ENCODE measurements around the gene GPR3.

GPR3 gene, protein sequence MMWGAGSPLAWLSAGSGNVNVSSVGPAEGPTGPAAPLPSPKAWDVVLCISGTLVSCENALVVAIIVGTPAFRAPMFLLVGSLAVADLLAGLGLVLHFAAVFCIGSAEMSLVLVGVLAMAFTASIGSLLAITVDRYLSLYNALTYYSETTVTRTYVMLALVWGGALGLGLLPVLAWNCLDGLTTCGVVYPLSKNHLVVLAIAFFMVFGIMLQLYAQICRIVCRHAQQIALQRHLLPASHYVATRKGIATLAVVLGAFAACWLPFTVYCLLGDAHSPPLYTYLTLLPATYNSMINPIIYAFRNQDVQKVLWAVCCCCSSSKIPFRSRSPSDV

DNA sequence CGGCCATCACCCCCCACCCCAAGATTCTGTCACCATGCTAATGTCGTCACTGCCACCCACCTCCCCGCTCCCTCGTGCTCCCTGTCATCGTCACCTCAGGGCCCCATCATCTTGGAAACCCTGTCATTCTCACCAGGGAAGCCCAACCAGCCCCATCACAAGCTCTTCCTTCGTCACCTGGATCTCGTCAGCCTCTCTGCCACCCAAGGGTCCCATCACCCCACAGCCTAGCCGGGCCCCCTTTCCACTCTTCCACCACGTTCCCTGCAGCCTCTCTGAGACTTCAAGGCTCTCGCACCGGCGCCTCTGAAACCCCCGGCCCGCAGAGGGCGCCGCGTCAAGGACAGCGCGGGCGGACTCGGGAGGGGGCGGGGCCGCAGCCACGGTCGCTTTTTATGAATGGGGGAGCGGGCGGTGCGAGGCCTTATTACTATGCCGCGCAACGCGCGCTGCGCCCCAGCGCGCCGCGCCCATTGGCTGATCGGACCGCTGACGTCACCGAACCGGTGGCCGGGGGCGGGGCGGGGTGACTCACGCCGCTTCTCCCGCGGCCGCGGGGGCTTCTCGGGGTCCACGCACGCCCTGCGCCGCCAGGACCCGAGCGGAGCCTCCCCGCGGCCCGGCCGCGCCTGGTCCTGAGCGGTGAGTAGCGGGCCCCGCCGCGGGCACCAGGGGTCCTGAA is at the start of gene GPR3:
GPR3 (plus strand) TSS at position 527 of the 682 bp plus-strand sequence. CDS start 1,177 bp downstream, outside the sequence.
- peak; percentile 96 for DNase-seq

DNA sequence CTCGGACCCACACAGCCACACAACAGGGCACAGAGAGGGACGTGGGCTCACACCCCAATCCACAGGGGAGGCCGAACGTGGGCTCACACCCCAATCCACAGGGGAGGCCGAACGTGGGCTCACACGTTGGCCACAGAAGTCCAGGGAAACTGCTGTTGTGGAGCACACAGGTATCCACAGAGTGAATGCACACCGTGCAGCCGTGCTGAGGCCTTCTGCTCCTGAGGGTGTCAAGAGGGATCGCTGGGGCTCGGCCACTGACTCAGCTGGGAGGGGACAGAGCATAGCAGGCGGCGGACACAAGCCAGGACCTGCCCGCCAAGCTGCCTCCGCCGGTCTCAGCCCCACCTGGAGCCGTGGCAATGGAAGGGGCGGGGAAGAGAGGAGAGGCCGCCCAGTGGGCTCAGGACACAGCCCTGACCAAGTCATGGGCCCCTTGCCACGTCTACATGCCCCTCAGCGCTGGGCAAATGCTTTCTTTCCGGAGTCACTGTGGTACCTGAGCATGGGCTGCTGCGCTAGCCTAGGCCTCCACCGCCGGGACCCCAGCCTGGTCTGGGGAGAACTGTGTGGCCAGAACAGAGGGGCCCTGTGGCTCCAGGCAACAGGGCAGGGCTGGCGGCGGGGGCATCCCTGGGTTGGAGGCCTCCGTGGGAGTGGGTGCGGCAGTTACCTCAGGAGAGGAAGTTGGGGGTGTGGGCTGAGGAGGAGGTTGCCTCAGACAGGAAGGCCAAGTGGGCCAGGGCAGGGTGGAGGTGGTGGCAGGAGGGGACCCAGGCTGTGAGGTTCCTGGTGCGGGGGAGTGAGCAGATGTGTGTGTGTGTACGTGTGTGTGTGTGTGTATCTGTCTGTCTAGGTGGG is 49.4 kb upstream of the GPR3 start:
- DNase-seq: peak; percentile 71

DNA sequence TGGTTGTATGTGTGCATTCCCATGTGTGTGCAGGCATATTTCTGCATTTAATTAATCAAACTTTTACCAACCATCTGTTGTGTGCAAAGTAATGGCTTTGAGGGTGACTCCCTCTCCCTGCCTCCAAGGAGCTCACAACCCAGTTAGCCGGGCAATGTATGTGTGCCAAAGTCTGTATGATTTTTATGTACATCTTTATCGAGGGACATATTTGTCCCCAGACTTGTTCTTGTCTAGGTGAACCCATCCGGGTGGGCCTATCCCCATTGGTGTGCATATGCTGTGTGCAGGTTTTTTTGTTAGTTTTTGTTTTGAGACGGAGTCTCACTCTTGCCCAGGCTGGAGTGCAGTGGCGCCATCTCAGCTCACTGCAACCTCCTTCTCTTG is 48.8 kb upstream of the GPR3 start:
- DNase-seq: no peak

DNA sequence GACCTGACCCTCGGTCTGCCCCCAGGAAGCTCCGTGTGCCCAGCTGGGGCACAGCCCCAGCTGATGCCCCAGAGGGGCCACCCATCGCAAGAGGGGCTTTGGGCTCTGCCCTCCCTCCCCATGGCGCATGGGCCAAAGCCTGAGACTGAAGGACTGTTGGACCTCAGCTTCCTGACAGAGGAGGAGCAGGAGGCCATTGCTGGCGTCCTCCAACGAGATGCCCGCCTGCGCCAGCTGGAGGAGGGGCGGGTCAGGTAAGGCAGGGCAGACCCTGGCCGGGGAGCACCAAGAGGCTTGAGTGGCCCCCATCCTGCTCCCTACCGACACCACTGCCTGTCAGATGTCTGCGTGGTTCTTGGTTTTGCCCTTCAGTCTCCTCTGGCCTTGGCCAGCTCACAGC is 47.1 kb upstream of the GPR3 start:
- DNase-seq: no peak

DNA sequence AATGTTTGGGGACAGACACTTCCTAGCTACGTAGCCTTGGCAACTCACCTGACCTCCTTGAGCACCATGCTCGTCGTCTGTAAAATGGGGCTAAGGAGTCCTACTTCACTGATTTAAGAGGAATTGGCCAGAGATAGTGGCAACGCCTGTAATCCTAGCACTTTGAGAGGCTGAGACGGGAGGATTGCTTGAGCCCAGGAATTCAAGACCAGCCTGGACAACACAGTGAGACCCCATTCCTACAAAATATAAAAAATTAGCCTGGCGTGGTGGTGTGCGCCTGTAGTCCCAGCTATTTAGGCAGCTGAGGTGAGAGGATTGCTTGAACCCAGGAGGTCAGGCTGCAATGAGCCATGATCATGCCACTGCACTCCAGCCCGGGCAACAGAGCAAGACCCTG is 46.1 kb upstream of the GPR3 start:
- no peak for DNase-seq

DNA sequence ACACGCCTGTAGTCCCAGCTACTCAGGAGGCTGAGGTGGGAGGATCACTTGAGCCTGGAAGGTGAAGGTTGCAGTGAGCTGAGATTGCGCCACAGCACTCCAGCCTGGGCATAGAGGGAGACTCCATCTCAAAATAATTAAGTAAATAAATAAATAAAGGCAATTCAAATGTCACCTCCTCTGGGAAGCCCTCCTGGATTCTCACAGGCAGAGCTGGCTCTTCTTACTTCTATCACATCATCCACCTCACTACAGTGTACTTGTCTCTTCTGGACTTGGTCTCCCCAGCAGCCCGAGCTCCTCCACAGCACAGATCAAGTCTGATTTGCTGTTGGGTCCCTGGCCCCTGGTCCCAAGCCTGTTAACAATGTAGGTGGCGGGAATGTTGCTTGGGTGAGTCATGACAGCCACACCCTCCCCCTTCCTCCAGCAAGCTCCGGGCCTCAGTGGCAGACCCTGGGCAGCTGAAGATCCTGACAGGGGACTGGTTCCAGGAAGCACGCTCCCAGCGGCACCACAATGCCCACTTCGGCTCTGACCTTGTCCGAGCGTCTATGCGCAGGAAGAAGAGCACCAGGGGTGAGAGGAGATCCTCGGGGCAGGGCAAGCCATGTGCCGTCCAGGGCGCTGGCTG is 45.3 kb upstream of the GPR3 start:
- no peak for DNase-seq

DNA sequence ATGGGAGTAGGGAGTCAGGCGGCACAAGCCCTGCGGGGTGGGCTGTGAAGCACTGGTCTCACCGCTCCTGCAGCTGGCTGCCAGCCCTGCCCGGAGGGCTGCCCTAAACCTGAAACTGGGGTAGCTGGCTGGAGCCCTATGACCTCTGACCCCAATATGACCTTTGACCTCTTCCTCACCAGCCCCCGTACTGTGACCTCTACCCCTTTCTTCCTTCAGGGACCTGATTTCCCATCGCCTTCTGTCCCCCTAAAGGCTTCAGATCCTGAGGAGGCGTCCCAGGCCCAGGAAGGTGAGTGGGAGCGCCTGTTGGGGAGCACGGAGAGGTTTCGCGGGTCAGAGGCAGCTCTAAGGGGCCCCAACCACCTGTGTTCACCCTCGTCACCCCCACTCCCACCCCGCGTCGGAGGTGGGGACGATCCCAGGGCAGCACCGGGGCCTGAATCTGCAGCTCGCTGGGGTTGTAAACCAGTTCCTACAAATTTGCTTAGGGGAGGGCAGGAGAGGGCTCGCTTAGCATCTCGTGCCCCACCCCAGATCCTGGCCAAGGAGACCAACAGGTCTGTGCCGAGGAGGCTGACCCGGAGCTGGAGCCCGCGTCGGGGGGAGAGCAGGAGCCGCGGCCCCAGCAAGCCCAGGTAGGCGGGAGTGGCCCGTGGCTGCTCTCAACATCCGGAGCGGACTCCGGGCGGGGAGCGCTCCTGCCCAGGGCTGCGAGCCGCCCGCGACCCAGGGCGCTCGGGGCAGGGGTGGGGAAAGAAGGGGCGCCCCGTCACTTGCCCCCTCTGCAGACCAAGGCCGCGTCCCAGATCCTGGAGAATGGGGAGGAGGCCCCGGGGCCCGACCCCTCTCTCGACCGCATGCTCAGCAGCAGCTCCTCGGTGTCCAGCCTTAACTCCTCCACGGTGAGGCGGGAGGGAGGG is 43.3 kb upstream of the GPR3 start:
- DNase-seq: peak; percentile 52

DNA sequence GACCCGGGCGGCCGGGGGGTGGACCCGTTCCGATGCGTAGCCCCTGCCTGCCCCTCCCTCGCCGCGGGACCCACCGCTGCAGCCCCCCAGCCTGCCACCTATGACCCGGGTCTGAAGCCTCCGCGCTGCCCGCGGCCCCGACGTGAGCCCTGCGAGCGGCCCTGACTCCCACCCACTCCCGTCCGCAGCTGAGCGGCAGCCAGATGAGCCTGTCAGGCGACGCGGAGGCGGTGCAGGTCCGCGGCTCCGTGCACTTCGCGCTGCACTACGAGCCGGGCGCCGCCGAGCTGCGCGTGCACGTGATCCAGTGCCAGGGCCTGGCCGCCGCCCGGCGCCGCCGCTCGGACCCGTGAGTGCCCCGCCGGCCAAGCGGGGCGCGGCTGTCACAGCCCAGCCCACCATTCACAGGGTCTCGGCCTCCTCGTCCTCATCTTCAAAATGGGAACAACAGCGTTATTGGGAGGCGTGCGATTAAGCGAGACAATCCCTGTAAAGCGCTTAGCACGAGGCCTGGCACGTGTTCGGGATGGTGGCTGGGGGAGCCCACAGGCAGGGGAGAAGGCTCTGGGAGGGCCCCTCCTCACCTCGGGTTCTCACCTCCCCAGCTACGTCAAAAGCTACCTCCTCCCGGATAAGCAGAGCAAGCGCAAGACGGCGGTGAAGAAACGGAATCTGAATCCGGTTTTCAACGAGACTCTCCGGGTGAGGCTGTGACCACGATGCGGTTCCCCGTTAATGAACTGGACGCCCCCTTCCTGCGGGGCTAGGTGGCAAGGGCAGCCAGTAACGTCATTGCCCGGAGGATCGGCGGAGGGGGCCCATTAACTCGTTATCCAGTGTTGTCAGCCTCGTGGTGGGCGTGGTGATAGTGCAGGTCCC is 42.4 kb upstream of the GPR3 start:
- peak; percentile 28 for DNase-seq

DNA sequence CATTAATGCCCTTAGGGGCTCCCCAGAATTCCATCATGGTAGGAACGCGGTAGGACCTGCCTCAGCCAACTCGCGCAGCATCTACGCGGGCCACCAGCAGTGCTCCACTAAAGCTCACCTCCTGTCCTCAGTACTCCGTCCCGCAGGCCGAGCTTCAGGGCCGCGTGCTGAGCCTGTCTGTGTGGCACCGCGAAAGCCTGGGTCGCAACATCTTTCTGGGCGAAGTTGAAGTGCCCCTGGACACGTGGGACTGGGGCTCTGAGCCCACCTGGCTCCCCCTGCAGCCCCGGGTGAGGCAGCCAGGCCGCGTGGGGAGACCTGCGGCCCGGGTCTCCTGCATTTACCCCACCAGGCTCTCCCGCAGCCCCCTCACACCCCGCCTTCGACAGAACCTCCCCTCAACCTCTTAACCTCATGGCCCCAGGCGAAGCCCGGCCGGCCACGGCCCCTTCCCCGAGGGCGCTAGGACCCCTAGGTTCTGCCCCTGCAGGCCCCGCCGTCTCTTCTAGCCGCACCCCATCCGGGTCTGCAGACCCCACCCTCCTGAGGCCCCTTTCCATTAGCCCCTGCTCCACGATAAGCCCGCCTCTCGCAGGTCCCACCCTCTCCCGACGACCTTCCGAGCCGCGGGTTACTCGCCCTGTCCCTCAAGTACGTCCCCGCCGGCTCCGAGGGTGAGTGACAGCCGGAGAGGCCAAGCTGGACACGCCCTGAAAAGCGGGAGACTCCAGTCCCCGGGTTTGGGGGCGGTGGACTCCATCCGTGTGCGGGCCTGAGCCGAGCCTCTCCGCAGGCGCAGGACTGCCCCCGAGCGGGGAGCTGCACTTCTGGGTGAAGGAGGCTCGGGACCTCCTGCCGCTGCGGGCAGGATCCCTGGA is 41.5 kb upstream of the GPR3 start:
- DNase-seq: no peak

DNA sequence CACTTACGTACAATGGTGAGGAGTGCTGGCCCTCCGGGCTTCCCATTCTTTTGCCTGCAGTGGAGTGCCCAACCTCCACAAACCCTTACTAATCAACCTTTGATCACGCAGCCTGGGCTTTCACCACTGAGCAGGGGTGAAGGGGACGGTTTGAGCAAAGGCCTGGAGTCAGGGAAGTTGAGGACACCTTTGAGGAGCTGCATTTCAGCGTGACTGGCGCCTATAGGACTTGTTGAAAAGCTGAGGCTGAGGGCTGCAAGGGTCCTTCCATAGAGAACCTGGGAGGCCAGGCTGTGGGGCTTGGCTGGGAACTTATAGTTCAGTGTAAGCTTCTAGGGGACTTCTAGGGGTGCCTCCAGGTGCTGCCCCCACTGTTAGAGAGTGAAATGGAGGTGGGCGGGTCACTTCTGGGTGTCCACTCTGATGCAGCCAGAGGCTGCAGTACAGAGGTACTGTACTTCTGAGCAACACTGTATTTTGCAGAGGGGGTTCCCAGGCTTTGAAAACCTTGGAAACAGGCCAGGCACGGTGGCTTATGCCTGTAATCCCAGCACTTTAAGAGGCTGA is 40.8 kb upstream of the GPR3 start:
- no peak for DNase-seq

DNA sequence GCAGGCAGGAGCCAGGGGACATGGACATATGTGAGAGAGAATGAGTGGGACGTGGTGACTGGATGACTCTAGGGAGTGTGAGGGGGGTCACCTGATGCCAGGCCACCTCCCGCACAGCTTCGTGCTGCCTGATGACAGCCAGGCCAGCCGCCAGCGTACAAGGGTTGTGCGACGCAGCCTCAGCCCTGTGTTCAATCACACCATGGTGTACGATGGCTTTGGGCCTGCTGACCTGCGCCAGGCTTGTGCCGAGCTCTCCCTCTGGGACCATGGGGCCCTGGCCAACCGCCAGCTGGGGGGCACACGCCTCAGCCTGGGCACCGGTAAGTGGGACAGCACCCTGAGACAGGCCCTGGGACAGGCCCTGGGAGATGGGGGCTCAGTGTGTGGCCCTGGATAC is 39.3 kb upstream of the GPR3 start:
- DNase-seq: no peak

DNA sequence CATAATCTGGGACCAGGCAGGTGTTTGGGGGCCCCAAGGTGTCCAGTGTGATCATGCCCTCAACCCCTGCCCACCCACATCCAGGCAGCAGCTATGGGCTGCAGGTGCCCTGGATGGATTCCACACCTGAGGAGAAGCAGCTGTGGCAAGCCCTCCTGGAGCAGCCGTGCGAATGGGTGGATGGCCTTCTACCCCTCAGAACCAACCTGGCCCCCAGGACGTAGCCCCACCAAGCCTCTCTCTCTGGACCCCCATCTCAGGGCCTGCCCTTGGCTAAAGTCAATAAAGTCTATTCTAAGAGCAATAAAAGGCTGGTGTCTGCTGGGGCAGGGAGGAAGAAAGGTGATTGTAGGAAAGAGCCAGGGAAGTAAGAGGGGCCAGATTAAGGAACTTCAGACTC is 38.8 kb upstream of the GPR3 start:
- DNase-seq: no peak

DNA sequence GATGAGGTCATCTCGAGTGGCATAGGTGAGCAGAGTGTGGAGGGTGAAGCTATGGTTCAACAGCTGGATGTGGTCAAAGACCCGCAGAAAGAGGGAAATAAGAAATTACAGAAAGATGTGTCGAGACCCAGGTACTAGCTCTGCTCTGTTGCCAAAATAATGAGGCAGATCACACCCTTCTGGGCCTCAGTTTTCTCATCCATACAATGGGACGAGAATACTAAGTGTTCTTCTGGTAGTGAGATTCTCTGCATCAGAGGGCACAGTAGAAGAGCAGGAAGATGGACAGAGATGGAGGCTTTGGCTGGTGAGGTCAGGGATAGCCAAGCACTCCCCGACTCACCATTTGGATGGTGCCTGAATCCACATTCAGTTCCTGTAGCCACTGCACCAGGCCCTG is 36.7 kb upstream of the GPR3 start:
- no peak for DNase-seq

DNA sequence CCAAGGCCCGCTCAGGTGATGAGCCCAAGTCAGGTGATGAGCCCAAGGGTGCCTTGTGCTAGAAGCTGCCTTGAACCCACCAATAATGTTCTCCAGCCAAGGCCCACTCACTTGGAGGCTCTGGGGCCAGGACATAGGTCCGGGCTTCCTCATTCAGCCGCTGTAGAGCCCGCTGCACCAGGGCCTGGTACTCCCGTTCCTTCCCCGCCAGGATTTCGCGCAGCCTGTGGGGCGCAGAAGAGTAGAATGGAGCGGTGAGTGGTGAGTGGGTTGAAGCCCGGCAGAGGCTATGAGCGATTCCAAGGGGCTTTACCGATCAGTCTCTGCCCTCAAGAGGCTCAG is 36.2 kb upstream of the GPR3 start:
- no peak for DNase-seq

DNA sequence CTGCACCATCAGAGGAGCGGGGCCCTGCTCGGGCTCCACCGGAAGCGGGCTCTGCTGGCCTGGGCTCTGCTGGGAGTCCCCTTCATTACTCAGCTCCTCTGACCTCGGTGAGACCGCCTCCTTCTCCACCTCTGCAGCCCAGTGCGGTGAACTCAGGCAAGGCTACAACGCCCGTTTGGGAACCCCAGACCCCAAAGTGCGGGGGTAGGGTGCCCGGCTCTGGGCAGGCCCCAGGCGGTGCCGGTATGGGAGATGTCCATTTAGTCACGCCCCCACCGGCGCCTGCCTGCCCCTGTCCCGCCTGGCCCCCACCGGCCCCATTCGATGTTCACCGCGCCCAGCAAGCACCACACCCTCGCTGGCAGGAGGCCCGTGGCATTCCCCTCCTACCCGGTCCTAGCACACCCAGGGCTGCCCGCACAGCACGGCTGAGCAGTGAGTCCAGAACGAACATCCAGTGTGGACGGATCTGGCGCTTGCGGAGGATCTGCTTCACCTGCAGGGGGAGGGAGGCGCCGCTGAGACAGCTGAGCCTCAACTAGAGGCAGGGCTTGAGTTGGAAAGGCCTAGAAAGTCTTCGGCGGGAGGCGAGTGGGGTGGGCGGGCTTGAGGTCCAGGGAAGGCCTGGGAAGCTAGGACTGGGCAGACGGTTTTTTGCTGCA is 35.7 kb upstream of the GPR3 start:
- no peak for DNase-seq

DNA sequence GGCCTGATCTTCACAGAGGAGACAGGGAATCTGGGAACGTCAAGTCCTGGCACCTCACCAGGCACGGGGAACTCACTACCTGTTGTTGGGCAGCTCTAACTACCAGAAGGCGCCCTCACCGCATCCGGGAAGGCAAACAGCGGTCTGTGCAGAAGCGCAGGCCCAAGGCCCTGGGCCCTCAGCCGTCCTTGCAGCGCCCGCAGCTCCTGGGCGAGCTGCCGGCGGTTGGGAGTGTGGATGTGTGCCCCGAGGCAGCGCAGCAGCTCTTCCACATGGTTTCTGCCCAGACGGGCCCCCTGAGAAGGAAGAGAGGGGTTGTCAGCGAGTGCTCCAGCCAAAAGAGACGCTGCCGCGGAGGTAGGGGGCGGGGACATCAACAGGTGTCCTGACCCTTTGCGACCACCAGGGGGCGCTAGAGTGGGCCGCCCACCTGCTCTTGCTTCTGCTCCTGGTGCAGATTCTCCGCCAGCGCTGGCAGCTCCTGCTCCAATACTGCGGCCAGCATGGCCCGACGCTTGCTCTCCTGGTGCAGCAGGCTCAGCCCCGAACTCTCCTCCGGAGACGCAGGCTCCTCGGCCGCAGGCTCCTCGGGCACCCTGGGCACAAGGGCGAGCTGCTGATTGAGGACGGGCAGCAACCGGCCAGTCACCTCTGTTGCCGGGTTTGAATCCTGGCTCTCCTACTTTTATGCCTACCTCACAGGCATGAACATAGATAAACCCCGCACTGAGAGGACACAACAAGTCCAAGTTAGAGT is 35.0 kb upstream of the GPR3 start:
- peak; percentile 89 for DNase-seq

DNA sequence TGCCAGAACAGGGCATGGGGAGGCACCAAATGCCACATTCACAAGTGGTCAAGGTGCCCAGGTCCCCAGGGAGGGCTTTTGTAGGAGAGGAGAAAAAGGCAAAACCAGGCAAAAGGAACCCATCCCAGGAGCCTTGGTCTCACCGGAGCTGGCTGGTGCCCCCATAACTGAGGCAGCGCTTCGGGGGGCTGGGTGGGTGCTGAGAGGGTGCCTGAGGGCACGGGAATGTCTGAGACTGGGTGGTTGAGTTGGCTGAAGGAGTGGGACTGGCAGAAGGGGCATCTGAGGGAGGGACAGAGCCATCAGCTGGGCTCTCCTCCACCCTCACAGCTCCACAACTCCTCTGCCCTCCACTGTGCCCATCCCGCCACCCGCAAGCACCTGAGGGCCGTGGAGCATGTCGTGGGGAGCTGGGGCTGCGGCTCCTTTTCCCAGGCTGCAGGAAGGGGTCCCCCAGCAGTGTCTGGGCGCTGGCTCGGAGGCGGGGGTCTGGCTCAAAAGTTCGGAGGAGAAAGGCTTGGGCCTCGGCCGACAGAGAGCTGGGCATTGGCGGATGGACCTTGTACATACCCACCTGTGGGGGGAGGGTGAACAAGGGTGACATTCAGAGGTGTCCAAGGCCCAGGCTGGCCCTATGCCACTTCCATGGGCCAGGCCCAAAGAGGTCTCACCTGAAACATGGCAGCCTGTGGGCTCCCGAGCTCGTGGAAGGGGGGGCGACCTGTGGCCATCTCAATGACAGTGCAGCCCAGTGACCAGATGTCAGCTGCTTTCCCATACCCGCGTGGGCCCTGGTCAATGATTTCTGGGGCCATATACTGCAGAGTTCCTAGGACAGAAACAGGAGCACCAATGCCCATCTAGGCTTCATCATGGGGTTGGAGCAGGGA is 34.1 kb upstream of the GPR3 start:
- DNase-seq: no peak

Data from activated T-cell treated with anti-CD3 and anti-CD28 coated beads, Interleukin-2, amount 50 U/mL, for 1 hour (primary cell).